Measurements from ENCODE around the gene INTS14. TPM values are rescaled to one million over a fixed set of nuclear protein-coding genes. Genes with fewer than 3 reads are reported as not detected.

The INTS14 gene
- total RNA-seq, 4 donors from 2014 or later, result 52.4 to 99.4 (median 62.9) TPM

DNA sequence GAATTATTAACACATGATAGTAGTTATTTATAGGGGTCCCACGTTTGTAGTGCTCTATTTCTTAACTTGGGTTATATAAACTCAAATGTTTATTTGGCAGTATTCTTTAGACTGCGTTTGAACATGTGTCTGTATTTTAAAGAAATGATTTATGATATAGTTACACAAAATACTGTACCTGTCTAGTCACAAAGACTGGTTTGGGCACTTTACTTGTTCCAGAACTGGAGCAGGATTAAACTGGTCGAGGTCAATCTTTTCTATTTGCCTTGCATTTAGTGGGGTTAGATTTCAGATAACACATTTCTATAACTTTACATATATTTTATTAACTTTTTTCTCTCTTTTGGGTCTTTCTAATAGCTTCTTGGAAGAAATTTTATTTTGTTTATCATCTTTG lies 41.2 kb downstream of the INTS14 start:
- intact Hi-C loops (cut with DNase I), result no loop called here
- H3K4me3 ChIP-seq (replicated peaks in 1 of 3), result no peak overlapping the region
- H3K36me3 ChIP-seq, result peaks cover 8 to 13% of the 10 kb centered on the region in 2 donors
- peak overlapping the region in 2 of 3 donors; percentile 13 to 69 for H3K27ac ChIP-seq
- DNase-seq, result no peak
- H3K4me1 ChIP-seq, result peaks cover 0 to 5% of the 10 kb centered on the region in 2 donors
- H3K27me3 ChIP-seq, result no peaks in the 10 kb centered on the region
- TF ChIP-seq POLR2A (IDR thresholded peaks at IDR 0.05), result no peak
- WGBS, 2 donors, result 69 to 81% methylated on average over 3 of the region's 3 CpGs
- no peaks in the 10 kb centered on the region for H3K9me3 ChIP-seq

DNA sequence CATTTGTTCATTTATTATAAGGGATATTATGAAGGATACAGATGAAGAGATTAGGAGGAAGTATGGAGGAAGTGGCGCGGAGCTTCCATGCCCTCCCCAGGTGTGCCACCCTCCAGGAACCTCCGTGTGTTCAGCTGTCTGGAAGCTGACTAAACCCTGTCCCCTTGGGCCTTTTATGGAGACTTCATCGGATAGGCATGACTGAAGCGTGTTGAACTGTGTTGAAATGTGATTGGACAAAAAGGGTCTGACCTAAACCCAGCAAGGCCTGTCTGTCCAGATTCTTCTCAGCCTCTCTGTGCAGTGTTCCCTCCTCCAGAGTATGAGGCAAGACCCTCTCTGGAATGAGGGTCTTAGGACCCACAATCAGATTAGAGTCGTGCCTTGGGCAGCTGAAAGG lies 49.0 kb downstream of the INTS14 start:
- TF ChIP-seq CTCF (IDR thresholded peaks at IDR 0.05), result no peak
- no peak for TF ChIP-seq POLR2A (IDR thresholded peaks at IDR 0.05)
- no peaks in the 10 kb centered on the region for H3K27me3 ChIP-seq
- DNase-seq, result no peak
- no peak overlapping the region for H3K4me3 ChIP-seq (replicated peaks in 1 of 3)
- intact Hi-C loops (cut with DNase I), result no loop called here
- no peak overlapping the region for H3K27ac ChIP-seq
- H3K4me1 ChIP-seq, result no peaks in the 10 kb centered on the region
- 83 to 90% methylated on average over 6 of the region's 6 CpGs for WGBS, 2 donors
- peaks cover 20 to 26% of the 10 kb centered on the region in 2 donors for H3K36me3 ChIP-seq
- no peaks in the 10 kb centered on the region for H3K9me3 ChIP-seq

DNA sequence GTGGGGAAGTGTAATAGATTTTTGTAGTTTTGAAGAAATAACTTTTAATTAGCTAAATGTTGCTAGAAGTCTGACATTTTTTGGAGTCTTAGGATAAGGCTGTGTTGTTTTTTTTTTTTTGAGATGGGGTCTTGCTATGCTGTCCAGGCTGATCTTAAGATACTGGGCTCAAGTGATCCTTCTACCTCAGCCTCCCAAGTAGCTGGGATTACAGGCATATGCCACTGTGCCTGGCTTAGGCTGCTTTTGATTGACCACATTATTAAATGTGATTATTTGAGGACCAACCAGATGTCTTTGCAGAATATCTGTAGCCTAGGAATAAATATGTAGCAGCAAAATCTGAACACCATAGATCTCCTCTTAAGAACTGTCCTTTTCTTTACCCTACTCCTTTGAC lies 51.0 kb downstream of the INTS14 start:
- Histone ChIP-seq H3K9me3 (no peaks in the 10 kb centered on the region), H3K36me3 (peaks cover 17 to 22% of the 10 kb centered on the region in 2 donors), H3K27me3 (no peaks in the 10 kb centered on the region), H3K4me1 (no peaks in the 10 kb centered on the region), H3K4me3 (replicated peaks in 1 of 3) (no peak overlapping the region), H3K27ac (no peak overlapping the region)
- no peak for DNase-seq
- TF ChIP-seq POLR2A (IDR thresholded peaks at IDR 0.05) (no peak), CTCF (IDR thresholded peaks at IDR 0.05) (no peak)
- intact Hi-C loops (cut with DNase I), result no loop called here

GRCh38 chr15:65558997-65559760 lies 51.8 kb downstream of the INTS14 start:
- DNase-seq, result no peak
- Histone ChIP-seq H3K4me1 (no peaks in the 10 kb centered on the region), H3K36me3 (peaks cover 12 to 14% of the 10 kb centered on the region in 2 donors), H3K27ac (no peak overlapping the region), H3K4me3 (replicated peaks in 1 of 3) (no peak overlapping the region), H3K27me3 (no peaks in the 10 kb centered on the region), H3K9me3 (no peaks in the 10 kb centered on the region)
- 96 to 97% methylated on average over 6 of the region's 6 CpGs for WGBS, 2 donors
- intact Hi-C loops (cut with DNase I), result no loop called here
- TF ChIP-seq POLR2A (IDR thresholded peaks at IDR 0.05) (no peak), CTCF (IDR thresholded peaks at IDR 0.05) (no peak)

- Histone ChIP-seq H3K4me1 (no peaks in the 10 kb centered on the region), H3K4me3 (replicated peaks in 1 of 3) (no peak overlapping the region), H3K36me3 (peaks cover 8 to 9% of the 10 kb centered on the region in 2 donors), H3K9me3 (no peaks in the 10 kb centered on the region), H3K27me3 (no peaks in the 10 kb centered on the region), H3K27ac (no peak overlapping the region)
- TF ChIP-seq POLR2A (IDR thresholded peaks at IDR 0.05) (no peak), CTCF (IDR thresholded peaks at IDR 0.05) (no peak)
- no peak for DNase-seq
- 91 to 98% methylated on average over 5 of the region's 5 CpGs for WGBS, 2 donors
- intact Hi-C loops (cut with DNase I), result no loop called here
Measured at GRCh38 chr15:65558336-65558735, 52.6 kb downstream of the INTS14 start.

All from thyroid gland (tissue), 4 donors.